H1 (cell line): ENCODE measurements around the gene CXCL16. TPM values are rescaled to one million over a fixed set of nuclear protein-coding genes. Genes with fewer than 3 reads are reported as not detected.

Experiments
- CTCF ChIA-PET: fragments of 300-600 bp; sonication (Branson Sonifier 250); formaldehyde crosslinking; loops from one replicate; lab custom pipeline; 2021; ENCODE audit not compliant: partially characterized antibody; lab: Charles Lee
- POLR2A ChIA-PET: fragments of 300-600 bp; sonication (Branson Sonifier 250); formaldehyde crosslinking; loops from one replicate; lab custom pipeline; 2021; ENCODE audit warnings: inconsistent platforms; ENCODE audit not compliant: partially characterized antibody; lab: Charles Lee
- DNase-seq, 2 experiments: peaks; one replicate each; pipeline versions ENCODE4 v3.0.0 to v3.0.0-alpha.2; 2010 to 2022; ENCODE audit warnings: low spot score in 2 of 2, low read depth in 1 of 2, mixed read lengths in 1 of 2
- FAIRE-seq: peaks from 2 replicates; lab custom pipeline; 2011; peaks lifted over from hg19 to GRCh38; lab: Jason Lieb, UNC
- H2AFZ ChIP-seq: 2 replicates; pipeline ENCODE4 v1.8.1; 2012; ENCODE audit warnings: low read length, inconsistent platforms
- H2AK5ac ChIP-seq: 2 replicates; pipeline ENCODE4 v1.6.1; 2013; ENCODE audit warnings: low read depth, low read length
- H2BK120ac ChIP-seq: replicated peaks from 2 replicates; pipeline ENCODE3; 2013; ENCODE audit warnings: low read depth, low read length, inconsistent platforms
- H2BK12ac ChIP-seq: 2 replicates; pipeline ENCODE4 v1.6.1; 2013; ENCODE audit warnings: low read depth, low read length
- H2BK15ac ChIP-seq: 2 replicates; pipeline ENCODE4 v1.6.1; 2013; ENCODE audit warnings: low read length
- H2BK20ac ChIP-seq: 2 replicates; pipeline ENCODE4 v1.6.1; 2013; ENCODE audit warnings: low read length
- H2BK5ac ChIP-seq: 2 replicates; pipeline ENCODE4 v1.6.1; 2013; ENCODE audit warnings: low read depth, low read length
- H3K14ac ChIP-seq: 2 replicates; pipeline ENCODE4 v1.6.1; 2013; ENCODE audit warnings: inconsistent platforms; ENCODE audit not compliant: insufficient read length
- H3K18ac ChIP-seq: 2 replicates; pipeline ENCODE4 v1.6.1; 2013; ENCODE audit warnings: low read length; ENCODE audit errors: extremely low read depth
- H3K23ac ChIP-seq: 2 replicates; pipeline ENCODE4 v1.6.1; 2013; ENCODE audit warnings: inconsistent platforms; ENCODE audit not compliant: insufficient read length
- H3K23me2 ChIP-seq: 2 replicates; pipeline ENCODE4 v1.6.1; 2013; ENCODE audit warnings: low read depth, low read length
- H3K27ac ChIP-seq: 2 replicates; pipeline ENCODE4 v1.6.1; 2011; ENCODE audit warnings: low read depth, low read length, inconsistent platforms
- H3K27me3 ChIP-seq, 4 experiments: replicated peaks in 1 of 4; 1 replicate in 1 of 4; 2 replicates in 3 of 4; pipeline versions ENCODE4 v1.6.1 to v1.8.1; 2011 to 2013; ENCODE audit warnings: low read length in 3 of 4, mild to moderate bottlenecking in 3 of 4, inconsistent platforms in 2 of 4, mixed read lengths in 2 of 4, moderate library complexity in 1 of 4; ENCODE audit not compliant: control insufficient read depth in 3 of 4, insufficient read depth in 3 of 4; ENCODE audit errors: extremely low read depth in 1 of 4
- H3K36me3 ChIP-seq, 4 experiments: 2 replicates each; pipeline versions ENCODE4 v1.6.1 to v1.8.1; 2011 to 2013; ENCODE audit warnings: mild to moderate bottlenecking in 4 of 4, low read length in 3 of 4, moderate library complexity in 2 of 4, control low read depth in 1 of 4, inconsistent platforms in 1 of 4; ENCODE audit not compliant: insufficient read depth in 4 of 4, control insufficient read depth in 2 of 4
- H3K4ac ChIP-seq: replicated peaks from 2 replicates; pipeline ENCODE3; 2013; ENCODE audit warnings: low read length, low read depth, mixed read lengths, inconsistent platforms; ENCODE audit not compliant: insufficient read length
- H3K4me1 ChIP-seq, 4 experiments: replicated peaks in 1 of 4; 1 replicate in 1 of 4; 2 replicates in 3 of 4; pipeline versions ENCODE4 v1.6.1 to v1.8.1; 2011 to 2013; ENCODE audit warnings: low read length in 3 of 4, inconsistent platforms in 2 of 4, mixed read lengths in 1 of 4; ENCODE audit not compliant: insufficient read depth in 4 of 4, control insufficient read depth in 3 of 4
- H3K4me2 ChIP-seq, 2 experiments: 2 replicates each; pipeline versions ENCODE4 v1.6.1 to v1.8.1; 2011 to 2013; ENCODE audit warnings: low read depth in 2 of 2, low read length in 2 of 2, control low read depth in 1 of 2, inconsistent platforms in 1 of 2, mild to moderate bottlenecking in 1 of 2; ENCODE audit not compliant: insufficient read depth in 1 of 2
- H3K4me3 ChIP-seq, 4 experiments: fragments of 200-600, 300-600 bp in 1 of 4; sonication (generic), shearing (Covaris generic), sonication (Bioruptor Twin) in 1 of 4; 2 replicates each; pipeline versions ENCODE4 v1.5.1 to v1.8.1; 2011 to 2016; ENCODE audit warnings: low read length in 4 of 4, low read depth in 3 of 4, control low read depth in 2 of 4, inconsistent platforms in 2 of 4, mild to moderate bottlenecking in 2 of 4, mixed read lengths in 1 of 4, moderate library complexity in 1 of 4; ENCODE audit not compliant: insufficient read depth in 2 of 4; ENCODE audit errors: extremely low read depth in 1 of 4
- H3K56ac ChIP-seq: replicated peaks from 2 replicates; pipeline ENCODE3; 2013; ENCODE audit warnings: low read depth, mild to moderate bottlenecking, mixed read lengths, low read length, inconsistent platforms; ENCODE audit not compliant: insufficient read length
- H3K79me1 ChIP-seq: 2 replicates; pipeline ENCODE4 v1.6.1; 2013; ENCODE audit warnings: low read depth, low read length, control low read depth
- H3K79me2 ChIP-seq, 2 experiments: 2 replicates each; pipeline versions ENCODE4 v1.6.1 to v1.8.1; 2012 to 2013; ENCODE audit warnings: low read length in 2 of 2, mild to moderate bottlenecking in 2 of 2, inconsistent platforms in 1 of 2; ENCODE audit not compliant: insufficient read depth in 2 of 2, control insufficient read depth in 1 of 2
- H3K9ac ChIP-seq, 4 experiments: replicated peaks in 1 of 4; 1 replicate in 1 of 4; 2 replicates in 3 of 4; pipeline versions ENCODE4 v1.6.1 to v1.8.1; 2011 to 2013; ENCODE audit warnings: low read depth in 3 of 4, low read length in 3 of 4, control low read depth in 2 of 4, mild to moderate bottlenecking in 2 of 4, moderate library complexity in 2 of 4, inconsistent platforms in 1 of 4; ENCODE audit errors: extremely low read depth in 1 of 4
- H3K9me3 ChIP-seq, 2 experiments: 2 replicates each; pipeline versions ENCODE4 v1.6.1 to v1.8.1; 2012 to 2013; ENCODE audit warnings: mild to moderate bottlenecking in 2 of 2, moderate library complexity in 2 of 2, control low read depth in 1 of 2, inconsistent platforms in 1 of 2, low read depth in 1 of 2, low read length in 1 of 2, mixed read lengths in 1 of 2; ENCODE audit not compliant: insufficient read depth in 2 of 2
- H4K20me1 ChIP-seq, 2 experiments: replicated peaks in 1 of 2; 2 replicates each; pipeline versions ENCODE3 to v1.8.1; 2011 to 2013; ENCODE audit warnings: inconsistent platforms in 2 of 2, low read length in 2 of 2, mild to moderate bottlenecking in 1 of 2; ENCODE audit not compliant: insufficient read depth in 2 of 2, control insufficient read depth in 1 of 2
- H4K5ac ChIP-seq: 2 replicates; pipeline ENCODE4 v1.6.1; 2013; ENCODE audit warnings: low read length, low read depth, mixed read lengths, inconsistent platforms; ENCODE audit not compliant: insufficient read length
- H4K8ac ChIP-seq: 2 replicates; pipeline ENCODE4 v1.8.0; 2013; ENCODE audit warnings: mild to moderate bottlenecking, moderate library complexity, low read length, inconsistent platforms; ENCODE audit not compliant: insufficient read depth; ENCODE audit errors: extremely low read depth
- H4K91ac ChIP-seq: replicated peaks from 2 replicates; pipeline ENCODE3; 2013; ENCODE audit warnings: low read length, mixed read lengths, inconsistent platforms; ENCODE audit not compliant: insufficient read length
- CBX8 ChIP-seq: fragments of 300-800, 300-1000 bp; sonication (generic); IDR thresholded peaks from 2 replicates; pipeline ENCODE4 v1.7.1; 2016; ENCODE audit warnings: low read depth, low read length, borderline replicate concordance
- CHD2 ChIP-seq: IDR thresholded peaks from 2 replicates; pipeline ENCODE4 v1.6.1; 2012; ENCODE audit warnings: low read length, improper control_type of control experiment
- CTCF ChIP-seq, 3 experiments: IDR thresholded peaks; 1 replicate in 2 of 3; 2 replicates in 1 of 3; pipeline versions ENCODE4 v1.5.1 to v1.6.1; 2011; ENCODE audit warnings: low read length in 3 of 3, mild to moderate bottlenecking in 3 of 3, inconsistent platforms in 2 of 3, low read depth in 1 of 3, moderate library complexity in 1 of 3; ENCODE audit not compliant: insufficient read depth in 1 of 3; ENCODE audit errors: control extremely low read depth in 1 of 3
- FOSL1 ChIP-seq: IDR thresholded peaks from 2 replicates; pipeline ENCODE4 v1.6.1; 2011; ENCODE audit warnings: mild to moderate bottlenecking, low read depth, low read length, moderate library complexity; ENCODE audit not compliant: insufficient read depth
- GABPA ChIP-seq: IDR thresholded peaks from 2 replicates; pipeline ENCODE4 v1.6.1; 2011; ENCODE audit warnings: mild to moderate bottlenecking, low read length, moderate library complexity, borderline replicate concordance; ENCODE audit not compliant: insufficient read depth
- USF2 ChIP-seq: IDR thresholded peaks from 2 replicates; pipeline ENCODE4 v1.6.1; 2011; ENCODE audit warnings: low read length, improper control_type of control experiment
- WGBS, 2 experiments: shearing (Covaris generic) in 1 of 2; methylation state at CpG; one replicate each; pipeline versions ENCODE4 v1.1.6 to v1.1.7; 2013 to 2015; ENCODE audit warnings: low lambda C conversion rate in 2 of 2, mixed read lengths in 2 of 2, inconsistent platforms in 1 of 2, low coverage in 1 of 2, missing lambda C conversion rate in 1 of 2; ENCODE audit not compliant: insufficient replicate concordance in 2 of 2, insufficient coverage in 1 of 2, insufficient read length in 1 of 2; ENCODE audit errors: extremely low coverage in 1 of 2, missing lambda C conversion rate in 1 of 2; 5-methylcytosine and 5-hydroxymethylcytosine counted together
- polyA plus RNA-seq, 7 experiments: library from polyadenylated mRNA; depleted of rRNA in 3 of 7; stranded (reverse) in 5 of 7; unstranded in 2 of 7; fragments of >200 nt in 5 of 7; fragments of 200-250 nt in 2 of 7; gene quantifications; 1 replicate in 5 of 7; 2 replicates in 1 of 7; 4 replicates in 1 of 7; pipeline versions ENCODE4 v1.2.1 to v1.2.3, GENCODE V29; 2011 to 2013; ENCODE audit warnings: missing spikeins in 2 of 7, mixed read lengths in 2 of 7
- total RNA-seq: library from RNA; stranded (reverse); fragmentation: NEBNext Ultra II Directional; extraction: Animal tissue kit (Norgen Biotek cat#: 25700); gene quantifications from 2 replicates; pipeline ENCODE4 v1.2.1, GENCODE V29; 2021

CXCL16 gene
- total and polyA plus RNA-seq, 2 of the 8 experiments (the other 6 are each of a cell fraction or from before 2014, with no cell fraction given), result 3.5 to 4.8 TPM

GRCh38 chr17:4786106-4786511 lies 46.4 kb upstream of the CXCL16 start, which contains the start of gene VMO1:
VMO1 (minus strand) TSS chr17:4786364; CDS start chr17:4786352, 12 bp downstream.
- Histone ChIP-seq H2BK5ac (no peak within 1 kb of the TSS), H3K27ac (no peak within 1 kb of the TSS), H3K27me3 (peaks cover 3 to 29% (median 18%) of the 10 kb centered on the region in 4 experiments; a peak in 6 of 7 replicates), H3K4me3 (no peak within 1 kb of the TSS), H3K56ac (no peak within 1 kb of the TSS), H3K79me1 (no peaks in the 10 kb centered on the region), H2AFZ (no peak within 1 kb of the TSS), H4K91ac (no peak within 1 kb of the TSS), H2BK120ac (no peak within 1 kb of the TSS), H4K8ac (peak within 1 kb of the TSS; percentile 11; the same call in 1 of the 2 replicates), H4K20me1 (peaks cover 0 to 2% of the 10 kb centered on the region in 2 experiments), H3K23me2 (peaks cover 17% of the 10 kb centered on the region), H3K23ac (no peak within 1 kb of the TSS), H2BK15ac (peak within 1 kb of the TSS; percentile 72; the same call in 1 of the 2 replicates), H3K4me1 (peaks cover 0 to 15% (median 8%) of the 10 kb centered on the region in 4 experiments; a peak in 5 of 7 replicates), H3K4me2 (no peak within 1 kb of the TSS)
- 91% methylated on average over 24 of the region's 24 CpGs; no CpG with 5 or more reads in 1 of the 2 experiments for WGBS, 2 experiments
- CTCF ChIA-PET, result interaction anchor here (0.7 to 4.8 kb wide), 12 partner anchors 8 to 119 kb away, joined by 3 to 27 read pairs (median 4); no protein-coding TSS in a partner anchor
- TF ChIP-seq CHD2 (no peak), FOSL1 (no peak), CTCF (IDR thresholded peaks at IDR 0.05; ENCODE audit: control extremely low read depth in 1 of 3, insufficient read depth in 1 of 3, low read depth in 1 of 3, low read length in 3 of 3) (no peak), CBX8 (no peak), USF2 (no peak), GABPA (no peak)
- TF ChIP-seq, all 59 proteins: peak for 0
- Histone ChIP-seq H2BK12ac (peak within 1 kb of the TSS; percentile 97), H3K14ac (no peak within 1 kb of the TSS), H2AK5ac (no peak within 1 kb of the TSS; the same call in 1 of the 2 replicates), H3K36me3 (no peaks in the 10 kb centered on the region), H3K9me3 (no peaks in the 10 kb centered on the region), H3K79me2 (no peaks in the 10 kb centered on the region), H2BK20ac (no peak within 1 kb of the TSS), H3K9ac (no peak within 1 kb of the TSS), H4K5ac (no peak within 1 kb of the TSS), H3K4ac (no peak within 1 kb of the TSS), H3K18ac (no peak within 1 kb of the TSS; the same call in 1 of the 2 replicates)
- POLR2A ChIA-PET, result interaction anchor here (1.3 to 1.6 kb wide), 2 partner anchors 14 to 123 kb away, joined by 3 to 5 read pairs; partner anchors contain the start of gene TM4SF5
- FAIRE-seq (no peak), DNase-seq (no peak)
